ENCODE data around the gene OLFM1. TPM values are rescaled to one million over a fixed set of nuclear protein-coding genes. Genes with fewer than 3 reads are reported as not detected.
"Not testable (repeated sequence)": the region's sequence is repeated elsewhere in the genome, so short reads cannot be mapped to it uniquely, and the experiment has no call there.

OLFM1 gene
- polyA plus RNA-seq, 1 experiment, result 1.5 TPM

DNA sequence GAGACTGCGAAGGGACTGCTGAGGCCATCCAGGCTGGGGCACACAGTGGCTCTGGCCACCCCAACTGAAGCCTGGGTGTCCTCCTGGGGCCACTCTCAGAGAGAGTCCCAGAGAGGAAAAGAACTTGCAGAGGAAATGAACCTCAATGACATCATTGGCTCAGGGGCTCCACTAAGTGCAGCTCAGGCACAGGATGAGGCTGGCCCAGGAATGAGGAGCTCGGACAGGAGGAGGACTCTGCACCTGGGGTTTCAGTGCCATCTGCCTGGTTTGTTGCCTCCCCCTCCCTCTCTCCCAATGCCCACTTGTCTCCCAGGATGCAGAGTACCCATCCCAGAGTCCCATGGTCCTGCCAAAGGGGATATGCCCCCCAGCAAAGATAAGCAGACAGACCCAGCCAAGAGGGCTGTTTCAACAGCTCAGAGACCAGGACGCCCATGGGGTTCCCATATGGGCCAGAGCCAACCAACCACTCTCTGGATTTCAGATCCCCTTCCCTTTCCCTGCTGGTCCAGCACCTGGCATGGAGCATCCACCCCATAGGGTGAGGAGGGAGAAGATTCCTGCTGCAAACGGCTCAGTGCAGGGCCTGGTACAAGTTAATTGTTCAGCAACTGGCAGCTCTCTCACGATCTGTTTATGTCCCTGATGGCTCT lies 26.9 kb upstream of the OLFM1 start:
- no peaks in the 10 kb centered on the region for H3K36me3 ChIP-seq (ENCODE audit: control insufficient read depth, insufficient read depth, low read length)
- ChIA-PET CTCF (no interaction called here), POLR2A (no interaction called here)
- H3K4me3 ChIP-seq (ENCODE audit: low read depth, low read length), result no peak overlapping the region
- TF ChIP-seq, protein P1, sequence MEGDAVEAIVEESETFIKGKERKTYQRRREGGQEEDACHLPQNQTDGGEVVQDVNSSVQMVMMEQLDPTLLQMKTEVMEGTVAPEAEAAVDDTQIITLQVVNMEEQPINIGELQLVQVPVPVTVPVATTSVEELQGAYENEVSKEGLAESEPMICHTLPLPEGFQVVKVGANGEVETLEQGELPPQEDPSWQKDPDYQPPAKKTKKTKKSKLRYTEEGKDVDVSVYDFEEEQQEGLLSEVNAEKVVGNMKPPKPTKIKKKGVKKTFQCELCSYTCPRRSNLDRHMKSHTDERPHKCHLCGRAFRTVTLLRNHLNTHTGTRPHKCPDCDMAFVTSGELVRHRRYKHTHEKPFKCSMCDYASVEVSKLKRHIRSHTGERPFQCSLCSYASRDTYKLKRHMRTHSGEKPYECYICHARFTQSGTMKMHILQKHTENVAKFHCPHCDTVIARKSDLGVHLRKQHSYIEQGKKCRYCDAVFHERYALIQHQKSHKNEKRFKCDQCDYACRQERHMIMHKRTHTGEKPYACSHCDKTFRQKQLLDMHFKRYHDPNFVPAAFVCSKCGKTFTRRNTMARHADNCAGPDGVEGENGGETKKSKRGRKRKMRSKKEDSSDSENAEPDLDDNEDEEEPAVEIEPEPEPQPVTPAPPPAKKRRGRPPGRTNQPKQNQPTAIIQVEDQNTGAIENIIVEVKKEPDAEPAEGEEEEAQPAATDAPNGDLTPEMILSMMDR (IDR thresholded peaks at IDR 0.05; ENCODE audit: insufficient read depth, low read depth, low read length), result no peak
- no peak for DNase-seq (ENCODE audit: low read depth)
- no peaks in the 10 kb centered on the region for H3K27me3 ChIP-seq (ENCODE audit: control insufficient read depth, insufficient read depth, low read length)

DNA sequence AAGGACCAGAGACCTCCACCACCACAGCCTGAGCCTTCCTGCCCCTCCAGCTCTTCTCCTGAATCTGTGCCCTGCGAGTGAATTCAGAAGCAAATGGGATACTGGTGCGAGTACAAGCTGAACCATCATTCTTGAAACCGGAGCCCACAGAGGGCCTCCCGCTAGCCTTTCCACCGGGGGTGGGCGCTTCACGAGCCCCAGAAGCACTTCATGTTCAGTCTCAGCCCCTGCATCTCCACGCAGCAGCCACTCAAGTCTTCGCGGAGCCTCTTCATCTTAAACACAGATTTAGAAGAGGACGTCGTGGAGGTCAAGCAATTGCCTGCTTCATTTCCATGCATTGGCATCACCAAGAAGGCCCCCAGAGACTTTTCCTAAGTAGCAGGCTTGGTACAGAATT lies 26.0 kb upstream of the OLFM1 start:
- TF ChIP-seq, protein P1 (IDR thresholded peaks at IDR 0.05; ENCODE audit: insufficient read depth, low read depth, low read length), result no peak
- ChIA-PET CTCF (no interaction called here), POLR2A (no interaction called here)
- Histone ChIP-seq H3K36me3 (ENCODE audit: control insufficient read depth, insufficient read depth, low read length) (no peaks in the 10 kb centered on the region), H3K27me3 (ENCODE audit: control insufficient read depth, insufficient read depth, low read length) (no peaks in the 10 kb centered on the region), H3K4me3 (ENCODE audit: low read depth, low read length) (no peak overlapping the region)
- DNase-seq (ENCODE audit: low read depth), result no peak

- TF ChIP-seq, protein P1 (IDR thresholded peaks at IDR 0.05; ENCODE audit: insufficient read depth, low read depth, low read length), result no peak
- H3K4me3 ChIP-seq (ENCODE audit: low read depth, low read length), result no peak overlapping the region
- ChIA-PET CTCF (no interaction called here), POLR2A (no interaction called here)
- DNase-seq (ENCODE audit: low read depth), result no peak
- H3K36me3 ChIP-seq (ENCODE audit: control insufficient read depth, insufficient read depth, low read length), result no peaks in the 10 kb centered on the region
- H3K27me3 ChIP-seq (ENCODE audit: control insufficient read depth, insufficient read depth, low read length), result no peaks in the 10 kb centered on the region
Observed at GRCh38 chr9:135062254-135062653, 25.2 kb upstream of the OLFM1 start.

DNA sequence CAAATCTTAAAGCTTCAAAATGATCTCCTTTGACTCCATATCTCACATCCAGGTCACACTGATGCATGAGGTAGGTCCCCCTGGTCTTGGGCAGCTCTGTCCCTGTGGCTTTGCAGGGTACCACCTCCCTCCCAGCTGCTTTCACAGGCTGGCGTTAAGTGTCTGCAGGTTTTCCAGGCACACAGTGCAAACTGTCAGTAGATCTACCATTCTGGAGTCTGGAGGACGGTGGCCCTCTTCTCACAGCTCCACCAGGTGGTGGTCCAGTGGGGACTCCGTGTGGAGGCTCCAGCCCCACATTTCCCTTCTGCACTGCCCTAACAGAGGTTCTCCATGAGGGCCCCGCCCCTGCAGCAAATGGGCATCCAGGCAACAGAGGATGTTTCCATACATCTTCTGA lies 24.0 kb upstream of the OLFM1 start:
- H3K4me3 ChIP-seq (ENCODE audit: low read depth, low read length); H3K36me3 ChIP-seq (ENCODE audit: control insufficient read depth, insufficient read depth, low read length); CTCF ChIA-PET; H3K27me3 ChIP-seq (ENCODE audit: control insufficient read depth, insufficient read depth, low read length); POLR2A ChIA-PET; DNase-seq (ENCODE audit: low read depth): not testable (repeated sequence)

DNA sequence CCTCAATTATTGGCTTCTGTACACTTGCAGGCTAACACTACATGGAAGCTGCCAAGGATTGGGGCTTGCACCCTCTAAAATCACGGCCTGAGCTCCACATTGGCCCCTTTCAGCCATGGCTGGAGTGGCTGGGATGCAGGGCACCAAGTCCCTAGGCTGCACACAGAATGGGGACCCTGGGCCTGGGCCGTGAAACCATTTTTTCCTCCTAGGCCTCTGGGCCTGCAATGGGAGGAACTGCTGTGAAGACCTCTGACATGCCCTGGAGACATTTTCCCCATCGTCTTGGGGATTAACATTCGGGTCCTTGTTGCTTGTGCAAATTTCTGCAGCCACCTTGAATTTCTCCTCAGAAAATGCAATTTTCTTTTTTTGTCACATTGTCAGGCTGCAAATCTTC lies 23.6 kb upstream of the OLFM1 start:
- POLR2A ChIA-PET; DNase-seq (ENCODE audit: low read depth); H3K4me3 ChIP-seq (ENCODE audit: low read depth, low read length); H3K27me3 ChIP-seq (ENCODE audit: control insufficient read depth, insufficient read depth, low read length); H3K36me3 ChIP-seq (ENCODE audit: control insufficient read depth, insufficient read depth, low read length); CTCF ChIA-PET: not testable (repeated sequence)

DNA sequence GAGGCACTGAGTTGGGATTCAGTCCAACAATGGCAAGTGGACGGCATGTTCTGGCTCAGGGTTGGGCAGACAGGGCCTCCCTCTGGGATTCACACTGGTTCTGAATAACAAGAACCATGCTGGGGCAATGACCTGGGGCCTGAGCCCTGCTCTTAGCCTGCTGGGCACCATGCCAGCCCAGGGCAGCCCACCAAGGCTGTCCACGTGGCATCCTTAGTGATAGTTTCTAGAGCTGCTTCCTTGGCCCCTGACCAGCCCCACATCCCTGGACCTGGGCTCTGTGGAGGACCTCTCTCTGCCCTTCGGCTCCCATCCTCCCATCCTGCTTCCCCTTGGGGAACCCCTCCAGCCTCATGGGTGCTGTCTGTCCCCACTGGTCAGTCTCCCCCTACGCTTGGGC lies 22.3 kb upstream of the OLFM1 start:
- TF ChIP-seq, protein P1 (IDR thresholded peaks at IDR 0.05; ENCODE audit: insufficient read depth, low read depth, low read length), result no peak
- no peaks in the 10 kb centered on the region for H3K36me3 ChIP-seq (ENCODE audit: control insufficient read depth, insufficient read depth, low read length)
- CTCF ChIA-PET, result no interaction called here
- POLR2A ChIA-PET, result no interaction called here
- peaks cover under 1% of the 10 kb centered on the region; the same call in 1 of the 2 replicates for H3K27me3 ChIP-seq (ENCODE audit: control insufficient read depth, insufficient read depth, low read length)
- DNase-seq (ENCODE audit: low read depth), result no peak
- no peak overlapping the region for H3K4me3 ChIP-seq (ENCODE audit: low read depth, low read length)
